HG03139 (cell line): ENCODE data around the gene DGKH.
"Not testable (repeated sequence)": the region's sequence is repeated elsewhere in the genome, so short reads cannot be mapped to it uniquely, and the experiment has no call there.

Experiments
- ATAC-seq: cut with Tn5 transposase; IDR thresholded peaks from one replicate; pipeline ENCODE4 v1.9.1; 2021; ENCODE audit not compliant: unreplicated experiment

DGKH gene

DNA sequence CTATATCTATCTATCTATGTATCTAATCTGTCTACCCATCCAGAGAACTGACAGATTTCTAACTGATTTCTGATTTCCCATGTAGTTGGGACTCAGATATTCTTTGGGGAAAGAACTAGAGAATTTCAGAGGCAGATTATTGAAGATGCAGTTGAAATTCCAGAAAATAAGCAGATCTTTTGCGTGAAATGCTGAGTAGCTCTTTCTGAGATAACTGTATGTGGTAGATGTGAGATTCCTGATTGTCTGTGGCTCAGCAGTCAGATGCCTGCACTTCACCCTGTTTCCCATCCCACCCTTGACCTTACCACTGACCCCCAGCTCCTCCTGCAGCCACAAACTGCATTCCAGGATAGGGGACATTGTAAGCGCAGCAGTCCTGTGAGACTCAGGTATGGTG lies 61.5 kb downstream of the DGKH start:
- no peak for ATAC-seq

DNA sequence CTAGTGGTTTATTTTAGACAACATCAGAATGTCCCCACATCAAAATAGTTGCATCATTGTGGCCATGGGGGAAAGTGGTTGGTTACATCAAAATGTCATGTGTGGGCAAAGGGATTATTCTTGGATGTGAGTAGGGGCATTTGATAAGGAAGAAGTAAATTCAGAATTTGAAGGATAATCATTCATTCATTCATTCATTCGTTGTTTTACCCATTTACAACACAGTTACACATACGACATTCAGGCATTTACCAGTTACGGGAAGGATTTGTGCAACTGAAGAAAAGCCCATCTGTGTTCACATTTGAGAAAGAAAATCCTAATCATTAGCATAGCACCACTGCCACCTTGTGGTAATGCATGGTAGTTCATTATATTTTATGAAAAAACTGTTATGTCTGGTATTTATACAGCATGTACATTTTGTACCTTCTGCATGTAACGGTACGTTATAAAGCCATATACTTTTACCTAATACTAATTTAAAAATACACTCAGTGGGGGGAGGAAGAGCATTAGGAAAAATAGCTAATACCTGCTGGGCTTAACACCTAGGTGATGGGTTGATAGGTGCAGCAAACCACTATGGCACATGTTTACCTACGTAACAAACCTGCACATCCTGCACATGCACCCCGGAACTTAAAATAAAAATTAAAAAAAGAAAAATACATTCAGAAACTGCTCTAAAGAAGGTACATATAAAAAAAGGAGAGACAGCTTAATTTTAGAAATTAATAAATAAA lies 62.1 kb downstream of the DGKH start:
- no peak for ATAC-seq

DNA sequence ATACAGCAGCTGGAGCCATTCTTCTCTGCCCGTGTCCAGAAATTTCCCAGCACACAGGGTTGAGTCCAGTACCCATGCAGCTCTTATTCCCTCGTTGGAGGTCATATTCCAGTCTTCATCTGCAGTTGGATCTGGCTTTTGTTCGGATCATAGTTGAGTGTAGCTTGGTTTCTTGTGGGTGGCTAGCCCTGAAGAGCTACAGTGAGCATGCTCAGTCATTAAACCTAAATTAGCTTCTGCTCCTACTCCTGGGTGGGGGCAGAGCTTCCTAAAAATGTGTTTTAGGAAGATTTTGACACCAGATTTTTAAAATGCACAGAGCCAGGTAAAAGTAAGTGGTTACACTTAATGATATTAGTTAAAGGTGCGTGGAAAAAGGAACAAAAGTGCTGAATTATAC lies 64.4 kb downstream of the DGKH start:
- ATAC-seq = no peak

DNA sequence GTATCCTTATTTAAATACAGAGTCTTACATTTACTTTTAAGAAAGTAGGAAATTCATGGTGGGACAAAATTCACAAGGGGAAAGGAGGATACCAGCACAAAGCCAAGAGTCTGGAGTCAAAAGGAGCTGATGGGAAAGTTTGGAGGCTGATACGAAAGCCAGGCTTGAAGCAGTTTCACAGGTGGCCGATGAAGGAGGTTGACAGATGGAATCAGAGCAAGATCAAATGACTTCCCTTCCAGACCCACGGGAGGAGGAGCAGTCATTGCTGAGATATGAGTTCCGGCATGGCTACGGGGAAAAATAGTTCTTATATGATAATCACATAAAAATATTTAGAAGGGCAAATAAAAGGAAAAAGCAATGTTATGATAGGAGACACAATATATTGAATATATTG lies 65.0 kb downstream of the DGKH start:
- no peak for ATAC-seq

DNA sequence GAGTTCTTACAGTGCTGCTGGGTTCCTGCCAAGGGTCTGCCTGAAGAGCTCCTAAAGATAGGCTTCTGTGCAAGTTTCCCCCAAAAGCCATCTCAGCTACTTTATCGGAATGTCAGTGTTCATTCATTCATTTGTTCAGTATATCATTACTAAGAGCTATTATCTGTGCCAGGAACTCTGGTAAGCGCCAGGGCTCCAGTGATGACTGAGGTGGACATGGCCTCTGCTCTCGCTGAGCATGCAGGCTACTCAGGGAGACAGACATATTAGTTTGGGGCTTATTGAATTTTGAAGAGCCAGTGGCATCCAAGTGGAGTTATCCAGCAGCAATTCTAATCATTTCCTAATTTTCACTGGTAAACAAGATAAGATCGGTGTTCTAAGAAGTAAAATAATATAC lies 65.8 kb downstream of the DGKH start:
- ATAC-seq = no peak

DNA sequence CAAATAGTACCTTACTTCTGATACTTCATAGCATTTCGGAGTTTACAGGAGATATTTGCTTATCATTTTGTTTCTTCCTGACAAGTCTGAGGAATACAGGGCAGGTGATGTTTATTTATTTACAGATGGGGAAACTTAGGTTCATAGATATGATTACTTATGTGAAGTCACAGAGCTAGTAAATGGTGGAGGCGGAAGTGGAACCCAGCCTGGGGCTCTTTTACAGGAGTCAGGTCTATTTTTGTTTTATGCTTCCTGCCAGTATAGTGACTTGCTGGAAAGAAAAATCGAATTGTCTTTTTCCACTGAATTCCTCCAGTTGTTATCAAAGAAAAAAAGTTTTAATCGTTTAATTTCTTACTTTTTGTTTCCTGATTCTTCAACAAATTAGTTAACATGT lies 66.5 kb downstream of the DGKH start:
- ATAC-seq = no peak

DNA sequence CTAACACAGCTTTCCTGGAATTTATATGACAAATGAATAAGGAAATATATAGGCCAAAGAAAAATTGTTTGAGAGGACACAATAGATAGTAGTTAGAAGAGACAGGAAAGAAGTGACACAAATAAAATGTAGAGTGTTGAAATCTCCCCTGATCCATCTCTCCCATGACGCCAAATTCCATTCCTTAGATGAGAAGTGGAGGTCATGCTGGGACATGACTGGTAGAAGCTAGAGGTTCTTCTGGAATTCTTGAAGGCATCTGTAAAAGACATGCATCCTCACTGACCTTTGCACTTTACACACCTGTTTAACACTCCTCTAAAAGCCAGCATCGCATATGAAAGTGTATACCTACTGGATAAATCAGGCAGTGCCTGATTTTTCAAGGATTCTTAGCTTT lies 67.8 kb downstream of the DGKH start:
- no peak for ATAC-seq

DNA sequence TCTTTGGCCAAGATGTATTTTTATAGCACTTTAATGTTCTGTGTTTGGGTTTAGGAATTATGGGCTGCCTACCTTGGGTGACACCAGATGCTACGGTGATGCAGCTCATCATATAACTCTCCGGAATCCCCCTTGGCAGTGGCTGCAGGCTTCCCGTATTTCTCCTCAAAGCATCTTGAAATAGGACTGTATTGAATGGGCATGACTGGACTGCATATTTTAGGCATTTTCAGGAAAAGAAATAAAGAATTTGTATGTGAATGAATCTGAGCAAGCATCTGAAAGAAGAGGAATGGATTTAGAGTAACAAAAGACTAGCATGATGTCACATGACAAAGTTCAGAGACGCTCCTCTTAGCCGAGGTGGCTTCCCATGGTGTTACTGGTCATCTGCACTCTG lies 70.6 kb downstream of the DGKH start:
- no peak for ATAC-seq

DNA sequence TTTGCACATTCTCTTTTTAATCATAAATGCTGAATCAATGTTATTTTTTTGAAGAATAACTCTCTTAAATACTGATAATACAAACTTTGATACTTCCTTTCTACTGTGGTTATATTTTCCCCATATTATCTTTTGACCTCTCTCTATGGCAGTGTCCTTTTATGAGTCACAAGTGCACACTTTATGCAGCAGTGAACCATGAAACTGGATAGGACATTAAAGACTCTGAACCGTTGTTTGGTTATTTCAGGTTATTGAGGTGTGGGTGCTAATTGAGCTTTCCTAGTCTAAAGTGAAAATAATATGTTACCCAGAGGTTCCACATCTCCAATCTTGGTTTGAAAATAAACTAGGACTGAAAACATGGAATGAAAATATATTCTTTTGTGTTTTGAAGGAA lies 71.4 kb downstream of the DGKH start:
- ATAC-seq = no peak

DNA sequence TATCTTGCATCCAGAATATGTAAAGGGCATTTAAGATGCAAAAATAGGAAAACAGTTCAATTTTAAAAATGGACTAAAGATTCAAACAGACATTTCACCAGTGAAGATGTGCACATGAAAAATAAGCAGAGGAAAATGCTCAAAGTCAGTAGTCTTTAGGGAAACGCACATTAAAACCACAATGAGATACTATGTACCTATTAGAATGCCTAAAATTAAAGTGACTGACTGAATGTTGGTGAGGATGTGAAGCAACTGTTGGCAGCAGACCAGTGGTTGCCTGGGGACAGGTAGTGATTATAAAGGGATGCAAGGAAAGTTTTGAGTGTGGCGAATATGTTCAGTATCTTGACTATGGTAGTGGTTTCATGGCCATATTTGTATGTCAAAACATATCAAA lies 75.2 kb downstream of the DGKH start:
- no peak for ATAC-seq

DNA sequence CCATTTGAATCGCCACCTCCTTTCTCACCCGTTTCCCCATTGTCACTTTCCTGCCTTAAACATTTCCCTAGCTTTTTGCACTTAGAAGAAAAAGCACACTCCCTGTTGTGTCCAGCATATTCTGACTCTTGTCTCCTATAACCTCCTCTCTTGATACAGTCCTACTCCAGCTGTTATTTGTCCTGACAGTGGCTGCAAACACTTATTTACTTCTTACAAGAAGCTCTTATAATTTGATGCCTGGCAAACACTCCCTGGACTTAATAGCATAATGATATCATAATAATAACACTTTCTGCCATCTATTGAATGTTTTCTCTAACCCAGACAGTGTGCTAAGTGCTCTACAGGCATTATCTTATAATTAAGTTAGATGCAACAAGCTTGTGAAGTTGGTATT lies 76.6 kb downstream of the DGKH start:
- ATAC-seq = no peak

DNA sequence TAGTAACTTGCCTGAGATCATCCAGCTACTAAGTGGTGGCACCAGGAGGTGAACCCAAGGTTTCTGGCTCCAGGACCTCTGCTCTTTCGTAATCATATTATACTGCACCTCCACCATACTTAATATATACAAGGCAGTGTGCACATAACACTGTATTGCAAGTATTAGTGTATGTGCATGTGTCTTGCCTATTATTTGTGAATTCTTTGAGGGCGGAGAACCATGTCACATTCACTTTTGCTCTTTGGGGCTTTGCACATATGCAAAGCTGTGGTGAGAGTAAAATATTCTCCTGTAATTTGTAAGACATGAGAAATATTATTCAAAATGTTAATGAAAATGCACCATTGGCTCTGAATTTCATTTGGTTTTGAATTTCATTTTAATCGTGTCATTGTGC lies 78.6 kb downstream of the DGKH start:
- ATAC-seq = no peak

DNA sequence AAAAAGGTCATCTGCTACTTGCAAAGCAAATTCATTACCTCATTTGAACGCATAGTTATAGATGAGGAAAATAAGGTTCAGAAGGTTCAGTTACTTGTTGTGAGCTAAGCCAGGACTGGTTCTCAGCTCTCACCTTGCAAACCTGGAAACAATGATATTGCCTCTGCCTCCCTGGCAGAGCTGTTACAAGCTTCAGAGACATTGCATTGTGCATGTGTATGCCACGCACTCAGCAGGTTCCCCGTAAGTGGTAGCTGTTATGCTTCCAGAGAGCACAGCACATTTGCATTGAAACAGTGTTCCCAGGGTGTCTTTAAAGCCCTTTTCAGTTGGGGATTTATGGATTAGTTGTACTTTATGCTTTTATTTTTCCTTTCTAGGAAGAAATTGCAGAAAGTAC lies 80.6 kb downstream of the DGKH start:
- no peak for ATAC-seq

DNA sequence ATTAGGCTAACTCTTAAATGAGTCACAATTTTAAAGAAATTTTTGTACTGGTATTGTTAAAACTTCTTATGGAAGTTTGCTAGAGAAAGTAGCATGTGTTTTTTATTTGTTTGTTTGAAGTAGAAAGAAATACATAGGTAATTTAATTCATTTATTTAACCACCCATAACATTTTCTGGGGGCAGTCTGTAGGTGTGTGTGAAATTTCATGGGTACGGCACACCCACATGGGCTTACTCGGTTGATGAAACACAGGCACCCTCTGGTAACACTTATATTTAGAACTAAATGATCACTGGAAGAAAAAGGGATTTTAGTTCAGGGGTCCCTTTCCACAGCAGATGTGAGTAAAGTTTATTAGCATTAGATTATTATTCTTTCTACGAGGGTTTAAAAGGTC lies 88.1 kb downstream of the DGKH start:
- ATAC-seq = no peak

DNA sequence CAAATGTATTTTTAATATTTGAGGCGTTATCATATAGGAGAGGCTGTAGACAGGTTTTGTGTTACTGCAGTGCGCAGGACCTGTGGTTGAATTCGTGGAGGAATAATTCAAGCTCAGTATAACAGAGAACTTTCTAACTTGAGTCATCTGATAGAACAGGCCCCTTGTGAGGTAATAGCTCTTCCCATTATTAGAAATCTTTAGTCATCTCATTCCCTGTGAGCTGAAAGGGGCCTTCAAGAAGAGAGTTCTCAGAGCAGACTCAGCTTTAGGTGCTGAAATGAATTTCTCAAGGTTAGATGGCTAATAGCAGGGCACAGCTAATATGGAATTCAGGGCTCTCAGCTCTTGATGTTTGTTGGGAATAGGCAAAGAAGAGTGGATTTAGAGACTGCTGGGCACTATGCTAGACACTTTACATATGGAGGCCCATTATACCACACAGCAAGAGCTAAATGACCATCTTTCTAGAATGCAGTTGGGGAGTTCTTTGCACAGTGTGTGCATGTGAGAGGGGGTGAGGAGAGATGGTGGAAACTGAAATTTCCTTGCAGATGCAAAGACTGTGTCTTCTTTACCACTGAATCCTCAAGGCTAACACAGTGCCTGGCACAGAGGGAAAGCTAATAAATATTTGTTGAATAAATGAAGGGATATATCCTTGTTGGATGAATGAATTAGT lies 89.5 kb downstream of the DGKH start:
- no peak for ATAC-seq

DNA sequence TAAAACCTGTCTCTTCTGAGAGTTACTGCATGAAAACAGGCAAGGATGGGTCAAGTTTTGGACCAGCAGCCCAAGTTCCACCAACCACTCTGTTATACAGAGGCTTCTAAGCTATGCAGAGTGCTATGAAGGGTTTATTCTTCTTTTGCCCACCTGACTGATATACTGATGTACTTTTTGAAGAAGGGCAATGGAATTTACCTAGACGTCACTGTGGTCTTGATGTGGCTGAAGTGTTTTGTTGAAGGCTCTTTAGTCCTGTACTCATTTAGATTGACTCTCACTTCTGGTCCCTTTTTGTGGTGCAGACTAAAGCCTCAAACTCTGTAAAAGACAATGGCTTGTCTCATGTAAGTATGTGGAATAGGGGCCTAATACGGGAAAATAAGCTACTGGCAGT lies 92.0 kb downstream of the DGKH start:
- ATAC-seq = no peak

DNA sequence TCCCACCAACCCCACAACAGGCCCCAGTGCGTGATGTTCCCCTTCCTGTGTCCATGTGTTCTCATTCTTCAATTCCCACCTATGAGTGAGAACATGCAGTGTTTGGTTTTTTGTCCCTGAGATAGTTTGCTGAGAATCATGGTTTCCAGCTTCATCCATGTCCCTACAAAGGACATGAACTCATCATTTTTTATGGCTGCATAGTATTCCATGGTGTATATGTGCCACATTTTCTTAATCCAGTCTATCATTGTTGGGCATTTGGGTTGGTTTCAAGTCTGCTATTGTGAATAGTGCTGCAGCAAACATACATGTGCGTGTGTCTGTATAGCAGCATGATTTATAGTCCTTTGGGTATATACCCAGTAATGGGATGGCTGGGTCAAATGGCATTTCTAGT lies 92.6 kb downstream of the DGKH start:
- not testable (repeated sequence) for ATAC-seq

DNA sequence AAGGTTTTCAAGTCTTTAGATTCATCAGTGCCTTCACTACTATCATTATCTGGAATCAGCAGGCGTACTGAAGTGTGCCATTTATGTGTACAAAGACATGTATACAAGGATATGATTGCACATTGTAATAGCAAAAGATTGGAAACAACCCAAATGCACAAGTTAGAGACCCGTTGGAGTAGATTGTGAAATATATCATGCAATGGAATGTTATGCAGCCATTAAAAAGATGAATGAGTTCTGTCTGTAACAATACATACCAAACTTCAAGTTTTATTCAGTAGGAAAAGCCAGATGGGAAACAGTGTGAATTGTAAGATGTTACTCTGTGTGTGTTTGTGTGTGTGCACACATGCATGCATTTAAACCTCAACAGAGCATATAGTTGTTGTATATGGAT lies 97.9 kb downstream of the DGKH start:
- no peak for ATAC-seq

DNA sequence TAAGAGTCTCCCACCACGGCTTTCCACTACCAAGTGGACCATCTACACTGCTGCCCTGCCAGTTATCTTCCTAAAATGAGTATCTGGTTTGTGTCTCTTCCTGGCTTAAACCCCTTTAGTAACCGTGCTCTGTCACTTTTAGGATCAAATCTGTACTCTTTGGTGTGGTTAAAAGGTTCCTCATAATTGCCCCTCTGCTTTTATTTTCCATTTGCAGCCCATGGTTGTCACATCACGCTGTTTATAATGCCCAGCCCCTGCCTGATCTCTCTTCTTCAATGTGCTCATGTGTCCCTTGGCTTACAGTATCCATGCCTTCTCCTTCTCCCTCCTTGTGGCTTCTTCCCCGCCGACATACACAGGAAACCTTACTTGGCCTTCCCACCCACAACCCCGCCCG lies 100.1 kb downstream of the DGKH start:
- ATAC-seq = no peak

DNA sequence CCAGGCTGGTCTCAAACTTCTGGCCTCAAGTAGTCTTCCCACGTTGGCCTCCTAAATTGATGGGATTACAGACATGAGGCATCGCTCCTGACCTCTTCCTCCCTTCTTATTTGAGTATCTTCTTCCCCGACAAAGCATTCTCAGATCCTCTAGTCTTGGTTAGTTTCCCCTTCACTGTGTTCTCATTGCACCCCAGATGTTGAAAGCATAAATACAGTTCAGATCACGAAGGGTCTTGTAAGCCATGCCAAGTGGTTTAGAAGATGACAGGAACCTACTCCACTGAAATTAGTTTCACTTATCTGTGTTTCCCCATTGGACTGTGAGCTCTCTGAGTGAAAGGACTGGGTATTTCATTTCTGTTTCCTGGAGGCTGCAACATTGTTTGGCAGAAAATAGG lies 100.7 kb downstream of the DGKH start:
- no peak for ATAC-seq

DNA sequence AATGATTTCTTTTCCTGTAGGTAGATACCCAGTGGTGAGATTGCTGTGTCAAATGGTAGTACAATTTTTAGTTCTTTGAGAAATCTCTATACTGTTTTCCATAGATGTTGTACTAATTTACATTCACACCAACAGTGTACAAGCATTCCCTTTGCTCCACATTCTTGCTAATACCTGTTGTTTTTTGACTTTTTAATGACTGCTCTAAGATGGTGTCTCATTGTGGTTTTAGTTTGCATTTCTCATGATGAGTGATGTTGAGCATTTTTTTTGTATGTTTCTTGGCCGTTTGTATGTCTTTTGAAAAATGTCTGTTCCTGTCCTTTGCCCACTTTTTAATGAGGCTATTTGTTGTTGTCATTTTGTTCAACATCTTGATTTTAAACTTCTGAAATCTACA lies 103.3 kb downstream of the DGKH start:
- no peak for ATAC-seq

DNA sequence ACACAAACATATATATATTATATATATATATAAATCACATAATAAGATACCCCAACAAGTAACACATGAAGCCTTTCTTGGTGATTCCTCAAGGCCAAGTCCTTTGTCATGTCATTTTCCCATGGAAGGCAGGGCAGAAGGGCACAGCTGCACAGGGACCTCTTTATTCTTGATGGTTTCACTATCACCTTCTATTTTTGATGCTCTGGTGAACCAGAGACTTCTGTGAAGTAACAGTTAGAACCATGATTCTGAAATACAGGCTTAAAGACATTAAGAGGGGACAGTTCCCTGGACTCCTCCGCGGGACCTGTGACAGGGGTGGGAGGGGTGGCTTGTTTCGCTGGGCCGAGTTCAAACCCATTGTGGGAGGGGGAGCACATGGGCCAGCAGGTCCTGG lies 104.0 kb downstream of the DGKH start:
- no peak for ATAC-seq
